Measurements from ENCODE around the gene ARHGAP26. TPM values are rescaled to one million over a fixed set of nuclear protein-coding genes. Genes with fewer than 3 reads are reported as not detected.

Gene ARHGAP26
- total RNA-seq, 1 donor from 2014 or later: 17.1 TPM

DNA sequence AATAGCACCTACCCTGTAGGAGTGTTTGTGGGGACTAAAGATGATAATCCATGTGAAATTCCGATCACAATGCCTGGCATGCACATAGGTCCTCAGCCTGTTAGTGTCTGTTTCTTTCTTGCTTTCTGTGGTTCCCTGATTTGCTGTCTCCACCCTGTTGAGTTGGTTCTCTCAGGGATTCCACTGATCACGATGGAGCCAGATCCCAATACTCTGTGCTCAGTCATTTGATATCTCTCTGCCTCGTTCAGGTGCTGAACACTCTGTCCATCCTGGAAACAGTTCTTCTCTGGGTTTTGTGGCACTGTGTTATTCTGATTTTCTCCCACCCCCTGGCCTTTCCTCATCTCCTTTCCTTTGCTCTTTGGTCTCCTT lies 60.8 kb downstream of the ARHGAP26 start:
- no peaks in the 10 kb centered on the region for H3K36me3 ChIP-seq (ENCODE audit: control insufficient read depth, insufficient read depth, low read length)
- DNase-seq (ENCODE audit: low read depth) (no peak), FAIRE-seq (no peak)
- no peaks in the 10 kb centered on the region for H3K27me3 ChIP-seq (ENCODE audit: control insufficient read depth, insufficient read depth, low read length)
- no peak for TF ChIP-seq CTCF (IDR thresholded peaks at IDR 0.05; ENCODE audit: insufficient read depth, low read length, severe bottlenecking)
- no peak overlapping the region for H3K4me3 ChIP-seq (ENCODE audit: low read depth, low read length)

DNA sequence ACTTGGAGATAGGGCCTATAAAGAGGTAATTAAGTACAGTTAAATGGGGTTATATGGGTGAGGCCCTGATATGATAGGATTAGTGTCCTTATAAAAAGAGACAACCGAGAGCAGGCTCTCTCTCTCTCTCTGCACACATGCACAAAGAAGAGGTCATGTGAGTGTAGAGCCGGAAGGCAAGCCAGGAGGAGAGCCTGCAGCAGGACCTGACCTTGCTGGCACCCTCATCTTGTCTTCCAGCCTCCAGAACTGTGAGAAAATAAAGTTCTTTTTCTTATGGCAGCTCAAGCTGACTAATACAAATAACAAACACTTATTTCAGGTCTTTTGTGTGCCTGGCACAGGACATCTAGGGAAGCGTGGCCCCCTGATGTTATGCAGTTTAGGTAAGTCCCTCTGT lies 62.1 kb downstream of the ARHGAP26 start:
- DNase-seq (ENCODE audit: low read depth): no peak
- Histone ChIP-seq H3K27me3 (ENCODE audit: control insufficient read depth, insufficient read depth, low read length) (no peaks in the 10 kb centered on the region), H3K4me3 (ENCODE audit: low read depth, low read length) (no peak overlapping the region), H3K36me3 (ENCODE audit: control insufficient read depth, insufficient read depth, low read length) (no peaks in the 10 kb centered on the region)
- FAIRE-seq: no peak
- no peak for TF ChIP-seq CTCF (IDR thresholded peaks at IDR 0.05; ENCODE audit: insufficient read depth, low read length, severe bottlenecking)

GRCh38 chr5:142833517-142834449 lies 63.6 kb downstream of the ARHGAP26 start:
- no peak for TF ChIP-seq CTCF (IDR thresholded peaks at IDR 0.05; ENCODE audit: insufficient read depth, low read length, severe bottlenecking)
- DNase-seq (ENCODE audit: low read depth) (no peak), FAIRE-seq (no peak)
- Histone ChIP-seq H3K36me3 (ENCODE audit: control insufficient read depth, insufficient read depth, low read length) (no peaks in the 10 kb centered on the region), H3K27me3 (ENCODE audit: control insufficient read depth, insufficient read depth, low read length) (no peaks in the 10 kb centered on the region), H3K4me3 (ENCODE audit: low read depth, low read length) (no peak overlapping the region)

GRCh38 chr5:142834504-142834903 lies 64.3 kb downstream of the ARHGAP26 start:
- TF ChIP-seq CTCF (IDR thresholded peaks at IDR 0.05; ENCODE audit: insufficient read depth, low read length, severe bottlenecking): no peak

DNA sequence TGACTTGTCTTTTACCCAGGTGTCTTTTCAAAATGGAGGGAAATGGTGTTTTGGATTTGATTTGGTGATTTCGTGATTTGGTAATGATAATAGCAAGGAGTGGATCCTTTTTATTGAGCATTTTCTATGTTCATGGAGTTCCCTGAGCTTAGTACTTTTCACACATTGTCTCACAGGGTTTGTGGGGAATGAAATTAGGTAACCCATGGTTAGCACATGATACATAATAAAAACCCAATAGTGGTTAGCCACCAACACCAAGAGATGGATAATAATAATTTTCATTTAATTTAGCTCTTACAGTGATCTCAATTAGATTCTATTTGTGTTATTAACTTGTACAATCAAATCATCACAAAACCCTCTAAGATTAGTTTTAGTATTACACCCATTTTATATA lies 65.4 kb downstream of the ARHGAP26 start:
- Histone ChIP-seq H3K4me3 (ENCODE audit: low read depth, low read length) (no peak overlapping the region), H3K36me3 (ENCODE audit: control insufficient read depth, insufficient read depth, low read length) (no peaks in the 10 kb centered on the region)
- FAIRE-seq: no peak

More at GRCh38 chr5:142834504-142834903, 64.3 kb downstream of the ARHGAP26 start:
- no peak for DNase-seq (ENCODE audit: low read depth)
- H3K36me3 ChIP-seq (ENCODE audit: control insufficient read depth, insufficient read depth, low read length): no peaks in the 10 kb centered on the region
- FAIRE-seq: no peak
- no peaks in the 10 kb centered on the region for H3K27me3 ChIP-seq (ENCODE audit: control insufficient read depth, insufficient read depth, low read length)
- no peak overlapping the region for H3K4me3 ChIP-seq (ENCODE audit: low read depth, low read length)

More for the DNA sequence above, 65.4 kb downstream of the ARHGAP26 start:
- DNase-seq (ENCODE audit: low read depth): no peak
- no peak for TF ChIP-seq CTCF (IDR thresholded peaks at IDR 0.05; ENCODE audit: insufficient read depth, low read length, severe bottlenecking)
- no peaks in the 10 kb centered on the region for H3K27me3 ChIP-seq (ENCODE audit: control insufficient read depth, insufficient read depth, low read length)

Data from bronchial epithelial cell (primary cell).